GM12801 (cell line): ENCODE results near the gene GATA1.

ENCODE experiments used
- CTCF ChIP-seq: IDR thresholded peaks from one replicate; pipeline ENCODE4 v1.5.1; 2011; ENCODE audit warnings: control low read depth; ENCODE audit not compliant: insufficient read length; ENCODE audit errors: extremely low read depth

The GATA1 gene

GRCh38 chrX:48826876-48827653 is 40.7 kb downstream of the GATA1 start:
- no peak for TF ChIP-seq CTCF

GRCh38 chrX:48827654-48827968 is 41.2 kb downstream of the GATA1 start:
- no peak for TF ChIP-seq CTCF

- no peak for TF ChIP-seq CTCF
Observed at GRCh38 chrX:48829016-48829735, 42.8 kb downstream of the GATA1 start.

- TF ChIP-seq CTCF = no peak
Observed at GRCh38 chrX:48831136-48831908, 44.9 kb downstream of the GATA1 start.

GRCh38 chrX:48831909-48832291 is 45.5 kb downstream of the GATA1 start:
- TF ChIP-seq CTCF = no peak

GRCh38 chrX:48833542-48834138 is 47.2 kb downstream of the GATA1 start:
- no peak for TF ChIP-seq CTCF

GRCh38 chrX:48834383-48834709 is 48.0 kb downstream of the GATA1 start:
- TF ChIP-seq CTCF = no peak
